GM12865 (cell line): ENCODE measurements around the gene SLC25A21.

Experiments used
- DNase-seq: peaks from one replicate; pipeline ENCODE4 v3.0.0; 2010; ENCODE audit warnings: low read depth
- H3K4me3 ChIP-seq: 2 replicates; pipeline ENCODE4 v1.5.1; 2011; ENCODE audit warnings: mild to moderate bottlenecking, low read depth, low read length, control low read depth
- CTCF ChIP-seq: IDR thresholded peaks from 2 replicates; pipeline ENCODE4 v1.5.1; 2011; ENCODE audit warnings: low read length, control low read depth, low read depth, inconsistent platforms; ENCODE audit not compliant: insufficient read depth; ENCODE audit errors: missing control alignments

The SLC25A21 gene

GRCh38 chr14:36843410-36843809, 329.0 kb downstream of the SLC25A21 start:
- TF ChIP-seq CTCF = no peak
- H3K4me3 ChIP-seq = no peak overlapping the region
- no peak for DNase-seq

DNA sequence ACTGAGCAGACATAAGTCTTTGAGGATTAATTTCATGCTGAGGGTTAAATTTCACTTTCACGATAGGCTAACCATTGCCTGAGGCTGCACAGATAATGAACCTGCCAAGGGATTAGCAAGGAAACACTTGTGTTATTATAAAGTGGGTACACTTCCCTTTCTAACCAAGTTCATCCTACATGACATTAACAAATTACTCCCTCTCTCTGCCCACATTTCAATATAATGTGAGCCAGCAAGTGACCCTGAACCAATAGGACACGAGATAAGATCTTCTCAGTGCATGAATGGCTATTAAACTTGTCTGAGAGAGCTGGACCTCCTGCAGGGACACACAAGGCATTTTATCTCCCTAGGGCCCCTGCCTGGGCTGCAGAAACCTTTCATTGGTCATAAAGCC, 337.3 kb downstream of the SLC25A21 start:
- no peak for DNase-seq

GRCh38 chr14:36834293-36834692, 338.1 kb downstream of the SLC25A21 start:
- no peak for DNase-seq
- TF ChIP-seq CTCF = no peak
- no peak overlapping the region for H3K4me3 ChIP-seq

More for the DNA sequence above, 337.3 kb downstream of the SLC25A21 start:
- no peak overlapping the region for H3K4me3 ChIP-seq
- no peak for TF ChIP-seq CTCF

- TF ChIP-seq CTCF = no peak
- no peak overlapping the region for H3K4me3 ChIP-seq
- no peak for DNase-seq
These were observed 342.9 kb downstream of the SLC25A21 start for GRCh38 chr14:36829547-36829946.

DNA sequence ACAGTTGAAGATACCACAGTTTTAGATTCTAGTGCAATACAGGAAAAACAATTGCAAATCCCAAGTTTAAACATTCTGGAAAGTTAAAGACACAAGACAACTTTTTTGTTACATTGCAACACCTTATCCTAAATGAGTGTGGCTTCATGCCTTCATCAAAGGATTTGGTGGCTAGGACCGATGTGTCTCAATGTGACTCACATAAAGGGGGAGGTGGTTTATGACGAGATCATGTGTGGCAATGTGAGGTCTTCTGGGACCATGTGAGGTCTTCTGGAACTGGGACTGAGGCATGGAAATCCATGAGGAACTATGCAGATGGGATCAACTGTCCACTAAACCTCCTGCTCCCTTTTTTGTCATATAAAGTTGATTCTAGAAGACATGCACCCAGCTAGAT, 344.5 kb downstream of the SLC25A21 start:
- DNase-seq = no peak

DNA sequence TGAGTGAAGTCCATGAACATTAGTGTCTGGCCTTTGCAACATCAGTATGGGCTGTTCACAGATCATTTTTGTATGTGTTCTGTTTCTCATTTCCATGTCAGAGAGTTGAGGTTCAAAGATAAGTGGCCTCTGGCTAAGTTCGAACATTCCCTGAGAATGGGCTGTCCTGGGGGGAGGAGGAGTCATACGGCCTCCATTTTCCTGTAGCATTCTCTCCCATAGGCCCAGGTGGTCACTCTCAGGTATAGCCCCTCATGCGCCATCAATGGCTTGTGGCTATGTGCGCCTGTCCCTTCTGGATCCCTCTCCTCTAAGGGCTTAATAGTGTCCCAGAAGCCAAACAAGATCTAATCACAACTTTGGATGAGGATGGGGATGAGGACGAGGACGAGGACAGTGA, 345.8 kb downstream of the SLC25A21 start:
- DNase-seq = no peak
- TF ChIP-seq CTCF = no peak

More for the DNA sequence above, 344.5 kb downstream of the SLC25A21 start:
- H3K4me3 ChIP-seq = no peak overlapping the region
- no peak for TF ChIP-seq CTCF

DNA sequence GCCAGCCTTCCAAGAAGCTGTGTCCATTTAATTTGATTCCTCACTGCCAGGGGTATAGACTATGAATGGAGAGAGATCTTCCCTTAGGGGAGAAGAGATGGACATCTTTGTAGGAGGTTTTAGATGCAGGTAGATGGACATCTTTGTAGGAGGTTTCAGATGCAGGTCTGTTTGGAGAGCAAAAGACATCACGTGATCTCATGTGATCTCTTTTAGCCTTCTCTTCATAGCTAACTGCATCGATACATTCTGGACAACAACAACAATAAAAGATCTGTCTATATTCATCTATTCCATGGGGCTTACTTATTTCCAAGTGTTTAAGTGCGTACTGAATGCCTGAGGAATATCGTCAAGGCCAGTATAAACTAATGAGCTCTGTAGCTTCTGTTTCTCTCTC, 347.6 kb downstream of the SLC25A21 start:
- DNase-seq = no peak
- H3K4me3 ChIP-seq = no peak overlapping the region
- no peak for TF ChIP-seq CTCF

More for the DNA sequence above, 345.8 kb downstream of the SLC25A21 start:
- H3K4me3 ChIP-seq = no peak overlapping the region
